ENCODE data around the gene DYRK1A.
"Not testable (repeated sequence)": the region's sequence is repeated elsewhere in the genome, so short reads cannot be mapped to it uniquely, and the experiment has no call there.

The DYRK1A gene

GRCh38 chr21:37366482-37367316 is at the start of gene DYRK1A:
DYRK1A (plus strand) TSS chr21:37366773; CDS start chr21:37420375, 53,602 bp downstream.
- peak; percentile 98 for DNase-seq

GRCh38 chr21:37319551-37319950 is 47.0 kb upstream of the DYRK1A start:
- no peak for DNase-seq

GRCh38 chr21:37322084-37322483 is 44.5 kb upstream of the DYRK1A start:
- DNase-seq: no peak

- no peak for DNase-seq
These were observed 42.0 kb upstream of the DYRK1A start for GRCh38 chr21:37324558-37324957.

GRCh38 chr21:37328147-37328546 is 38.4 kb upstream of the DYRK1A start:
- not testable (repeated sequence) for DNase-seq

- no peak for DNase-seq
These were observed 35.2 kb upstream of the DYRK1A start for GRCh38 chr21:37331411-37331810.

GRCh38 chr21:37335053-37335452 is 31.5 kb upstream of the DYRK1A start:
- no peak for DNase-seq

GRCh38 chr21:37337179-37337578 is 29.4 kb upstream of the DYRK1A start:
- no peak for DNase-seq

GRCh38 chr21:37337831-37338230 is 28.7 kb upstream of the DYRK1A start:
- DNase-seq: no peak

GRCh38 chr21:37338671-37339551 is 27.7 kb upstream of the DYRK1A start:
- peak; percentile 94 for DNase-seq

GRCh38 chr21:37339552-37339939 is 27.0 kb upstream of the DYRK1A start:
- no peak for DNase-seq

- DNase-seq: no peak
These were observed 25.2 kb upstream of the DYRK1A start for GRCh38 chr21:37341254-37341960.

- DNase-seq: no peak
These were observed 24.4 kb upstream of the DYRK1A start for GRCh38 chr21:37342046-37342632.

- DNase-seq: no peak
These were observed 19.6 kb upstream of the DYRK1A start for GRCh38 chr21:37346841-37347430.

- no peak for DNase-seq
These were observed 17.9 kb upstream of the DYRK1A start for GRCh38 chr21:37348664-37349063.

GRCh38 chr21:37350472-37350871 is 16.1 kb upstream of the DYRK1A start:
- DNase-seq: no peak

GRCh38 chr21:37356706-37357105 is 9.9 kb upstream of the DYRK1A start:
- DNase-seq: no peak

- no peak for DNase-seq
These were observed 8.9 kb upstream of the DYRK1A start for GRCh38 chr21:37357691-37358090.

- DNase-seq: no peak
These were observed 8.2 kb upstream of the DYRK1A start for GRCh38 chr21:37358397-37358796.

- DNase-seq: no peak
These were observed 2.6 kb upstream of the DYRK1A start for GRCh38 chr21:37363936-37364335.

- DNase-seq: no peak
These were observed 1.9 kb upstream of the DYRK1A start for GRCh38 chr21:37364722-37365121.

Data from HCEC 1CT (cell line).